Liver (tissue), 9 donors: Measurements from ENCODE around the gene GBE1. TPM values are rescaled to one million over a fixed set of nuclear protein-coding genes. Genes with fewer than 3 reads are reported as not detected.

ENCODE experiments used
- DNase-seq: peaks from one replicate; pipeline ENCODE4 v3.0.0-alpha.2; 2017; ENCODE audit warnings: low spot score
- H3K27ac ChIP-seq, 2 donors: one replicate each; pipeline ENCODE4 v1.7.0; 2013; ENCODE audit warnings: inconsistent platforms in 2 of 2, low read length in 2 of 2, control low read depth in 1 of 2, low read depth in 1 of 2, mild to moderate bottlenecking in 1 of 2
- H3K27me3 ChIP-seq, 4 donors: one replicate each; pipeline versions ENCODE4 v1.6.1 to v1.7.0; 2013; ENCODE audit warnings: low read length in 3 of 4, inconsistent platforms in 1 of 4, mild to moderate bottlenecking in 1 of 4, moderate library complexity in 1 of 4; ENCODE audit not compliant: control insufficient read depth in 4 of 4, insufficient read depth in 4 of 4
- H3K36me3 ChIP-seq, 4 donors: one replicate each; pipeline versions ENCODE4 v1.6.1 to v1.7.0; 2013; ENCODE audit warnings: low read length in 3 of 4, mild to moderate bottlenecking in 3 of 4, low read depth in 1 of 4, moderate library complexity in 1 of 4; ENCODE audit not compliant: control insufficient read depth in 4 of 4, insufficient read depth in 3 of 4
- H3K4me1 ChIP-seq, 4 donors: one replicate each; pipeline versions ENCODE4 v1.6.1 to v1.7.0; 2013; ENCODE audit warnings: low read length in 3 of 4, mild to moderate bottlenecking in 3 of 4, moderate library complexity in 1 of 4; ENCODE audit not compliant: control insufficient read depth in 4 of 4, insufficient read depth in 4 of 4
- H3K4me3 ChIP-seq, 3 donors: one replicate each; pipeline versions ENCODE4 v1.6.1 to v1.7.0; 2013; ENCODE audit warnings: low read length in 3 of 3, control low read depth in 1 of 3, low read depth in 1 of 3, mild to moderate bottlenecking in 1 of 3
- H3K9ac ChIP-seq, 2 donors: one replicate each; pipeline ENCODE4 v1.7.0; 2013; ENCODE audit warnings: low read length in 2 of 2, mild to moderate bottlenecking in 2 of 2, moderate library complexity in 2 of 2, control low read depth in 1 of 2, low read depth in 1 of 2
- H3K9me3 ChIP-seq, 4 donors: one replicate each; pipeline versions ENCODE4 v1.6.1 to v1.7.0; 2013; ENCODE audit warnings: low read length in 3 of 4; ENCODE audit not compliant: control insufficient read depth in 4 of 4
- EGR1 ChIP-seq, 2 donors: IDR thresholded peaks; 2 replicates each; pipeline ENCODE4 v1.6.1; 2016 to 2018; ENCODE audit warnings: antibody characterized with exemption in 2 of 2, low read depth in 2 of 2
- FOXA1 ChIP-seq: IDR thresholded peaks from 2 replicates; pipeline ENCODE4 v1.6.1; 2016; ENCODE audit warnings: antibody characterized with exemption
- FOXA2 ChIP-seq: IDR thresholded peaks from 2 replicates; pipeline ENCODE4 v1.6.1; 2016; ENCODE audit warnings: antibody characterized with exemption
- GABPA ChIP-seq, 2 donors: IDR thresholded peaks in 1 of 2; conservative IDR thresholded peaks in 1 of 2; 2 replicates each; pipeline ENCODE4 v1.6.1; 2016; ENCODE audit warnings: antibody characterized with exemption in 2 of 2, mild to moderate bottlenecking in 1 of 2, moderate library complexity in 1 of 2
- HNF4A ChIP-seq, 2 donors: conservative IDR thresholded peaks; 2 replicates each; pipeline ENCODE4 v1.6.1; 2016; ENCODE audit warnings: antibody characterized with exemption in 2 of 2, mild to moderate bottlenecking in 2 of 2
- HNF4G ChIP-seq: IDR thresholded peaks from 2 replicates; pipeline ENCODE4 v1.6.1; 2016; ENCODE audit warnings: antibody characterized with exemption
- JUND ChIP-seq, 2 donors: IDR thresholded peaks; 2 replicates each; pipeline ENCODE4 v1.6.1; 2016; ENCODE audit warnings: antibody characterized with exemption in 2 of 2
- NR2F2 ChIP-seq: IDR thresholded peaks from 2 replicates; pipeline ENCODE4 v1.6.1; 2016; ENCODE audit warnings: antibody characterized with exemption
- RAD21 ChIP-seq, 2 donors: IDR thresholded peaks; 2 replicates each; pipeline ENCODE4 v1.6.1; 2016; ENCODE audit warnings: antibody characterized with exemption in 2 of 2, mild to moderate bottlenecking in 2 of 2
- REST ChIP-seq: IDR thresholded peaks from 2 replicates; pipeline ENCODE4 v1.6.1; 2016; ENCODE audit warnings: antibody characterized with exemption, mild to moderate bottlenecking
- RXRA ChIP-seq, 2 donors: IDR thresholded peaks; 2 replicates each; pipeline ENCODE4 v1.6.1; 2017 to 2018; ENCODE audit warnings: antibody characterized with exemption in 2 of 2, mild to moderate bottlenecking in 1 of 2
- SP1 ChIP-seq: IDR thresholded peaks from 2 replicates; pipeline ENCODE4 v1.6.1; 2018; ENCODE audit warnings: antibody characterized with exemption, mild to moderate bottlenecking
- TAF1 ChIP-seq: conservative IDR thresholded peaks from 2 replicates; pipeline ENCODE4 v1.6.1; 2016; ENCODE audit warnings: antibody characterized with exemption, mild to moderate bottlenecking
- YY1 ChIP-seq: IDR thresholded peaks from 2 replicates; pipeline ENCODE4 v1.6.1; 2016; ENCODE audit warnings: antibody characterized with exemption, mild to moderate bottlenecking
- WGBS: extraction: QIAGEN DNeasy Blood & Tissue Kit; methylation state at CpG from one replicate; pipeline ENCODE4 v1.1.7; 2013; 5-methylcytosine and 5-hydroxymethylcytosine counted together
- polyA plus RNA-seq, 2 donors: library from polyadenylated mRNA; stranded (reverse) in 1 of 2; unstranded in 1 of 2; fragments of 200-250 nt in 1 of 2; fragments of >200 nt in 1 of 2; fragmentation: Nextera tagmentation in 1 of 2; extraction: Ambion mirVana in 1 of 2; gene quantifications; one replicate each; pipeline versions ENCODE4 v1.2.1 to v1.2.3, GENCODE V29; 2013 to 2015
- total RNA-seq, 2 donors: library from RNA; depleted of rRNA; stranded (reverse); fragments of >200 nt; gene quantifications; one replicate each; pipeline ENCODE4 v1.2.3, GENCODE V29; 2014
- TF ChIP-seq, protein P1 (sequence below): IDR thresholded peaks from 2 replicates; pipeline ENCODE4 v1.6.1; 2016; ENCODE audit warnings: antibody characterized with exemption
- TF ChIP-seq, protein P2 (sequence below): IDR thresholded peaks from 2 replicates; pipeline ENCODE4 v1.6.1; 2016; ENCODE audit warnings: antibody characterized with exemption
- TF ChIP-seq, protein P3 (sequence below): IDR thresholded peaks from 2 replicates; pipeline ENCODE4 v1.6.1; 2016; ENCODE audit warnings: antibody characterized with exemption
- TF ChIP-seq, protein P4 (sequence below): fragments of 150-350 bp; IDR thresholded peaks from 2 replicates; pipeline ENCODE4 v1.5.1; 2017; ENCODE audit warnings: improper control_type of control experiment, low read depth, low read length; ENCODE audit not compliant: missing input control
- donor health status: healthy.
- donor health status: healthy.
- donor health status: healthy.
- donor health status: healthy.
- donor health status: healthy.

Gene GBE1
- total and polyA plus RNA-seq, 4 donors, result 22.5 to 95.6 (median 25.8) TPM

GRCh38 chr3:81442758-81443456 lies 318.5 kb downstream of the GBE1 start:
- no peaks in the 10 kb centered on the region for H3K36me3 ChIP-seq
- no peak overlapping the region for H3K9ac ChIP-seq
- no peaks in the 10 kb centered on the region for H3K27me3 ChIP-seq
- WGBS, result 73% methylated on average over 9 of the region's 9 CpGs
- no peaks in the 10 kb centered on the region for H3K9me3 ChIP-seq
- DNase-seq, result no peak
- no peak overlapping the region for H3K4me3 ChIP-seq
- no peak overlapping the region for H3K27ac ChIP-seq
- no peaks in the 10 kb centered on the region for H3K4me1 ChIP-seq
- TF ChIP-seq HNF4G (no peak), YY1 (no peak), HNF4A (conservative IDR thresholded peaks at IDR 0.05) (no peak), TAF1 (no peak), RXRA (IDR thresholded peaks at IDR 0.05) (no peak), FOXA2 (no peak), JUND (IDR thresholded peaks at IDR 0.05) (no peak), SP1 (no peak), EGR1 (IDR thresholded peaks at IDR 0.05; ENCODE audit: low read depth in 2 of 2) (no peak), GABPA (IDR thresholded peaks at IDR 0.05 in 1 of 2, conservative IDR thresholded peaks at IDR 0.05 in 1 of 2) (no peak), FOXA1 (no peak), REST (no peak), NR2F2 (no peak), RAD21 (IDR thresholded peaks at IDR 0.05) (no peak)
- TF ChIP-seq, protein P1, sequence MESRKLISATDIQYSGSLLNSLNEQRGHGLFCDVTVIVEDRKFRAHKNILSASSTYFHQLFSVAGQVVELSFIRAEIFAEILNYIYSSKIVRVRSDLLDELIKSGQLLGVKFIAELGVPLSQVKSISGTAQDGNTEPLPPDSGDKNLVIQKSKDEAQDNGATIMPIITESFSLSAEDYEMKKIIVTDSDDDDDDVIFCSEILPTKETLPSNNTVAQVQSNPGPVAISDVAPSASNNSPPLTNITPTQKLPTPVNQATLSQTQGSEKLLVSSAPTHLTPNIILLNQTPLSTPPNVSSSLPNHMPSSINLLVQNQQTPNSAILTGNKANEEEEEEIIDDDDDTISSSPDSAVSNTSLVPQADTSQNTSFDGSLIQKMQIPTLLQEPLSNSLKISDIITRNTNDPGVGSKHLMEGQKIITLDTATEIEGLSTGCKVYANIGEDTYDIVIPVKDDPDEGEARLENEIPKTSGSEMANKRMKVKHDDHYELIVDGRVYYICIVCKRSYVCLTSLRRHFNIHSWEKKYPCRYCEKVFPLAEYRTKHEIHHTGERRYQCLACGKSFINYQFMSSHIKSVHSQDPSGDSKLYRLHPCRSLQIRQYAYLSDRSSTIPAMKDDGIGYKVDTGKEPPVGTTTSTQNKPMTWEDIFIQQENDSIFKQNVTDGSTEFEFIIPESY, result no peak
- TF ChIP-seq, protein P2, sequence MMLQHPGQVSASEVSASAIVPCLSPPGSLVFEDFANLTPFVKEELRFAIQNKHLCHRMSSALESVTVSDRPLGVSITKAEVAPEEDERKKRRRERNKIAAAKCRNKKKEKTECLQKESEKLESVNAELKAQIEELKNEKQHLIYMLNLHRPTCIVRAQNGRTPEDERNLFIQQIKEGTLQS, result no peak
- TF ChIP-seq, protein P3, sequence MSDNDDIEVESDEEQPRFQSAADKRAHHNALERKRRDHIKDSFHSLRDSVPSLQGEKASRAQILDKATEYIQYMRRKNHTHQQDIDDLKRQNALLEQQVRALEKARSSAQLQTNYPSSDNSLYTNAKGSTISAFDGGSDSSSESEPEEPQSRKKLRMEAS, result no peak
- TF ChIP-seq, protein P4, sequence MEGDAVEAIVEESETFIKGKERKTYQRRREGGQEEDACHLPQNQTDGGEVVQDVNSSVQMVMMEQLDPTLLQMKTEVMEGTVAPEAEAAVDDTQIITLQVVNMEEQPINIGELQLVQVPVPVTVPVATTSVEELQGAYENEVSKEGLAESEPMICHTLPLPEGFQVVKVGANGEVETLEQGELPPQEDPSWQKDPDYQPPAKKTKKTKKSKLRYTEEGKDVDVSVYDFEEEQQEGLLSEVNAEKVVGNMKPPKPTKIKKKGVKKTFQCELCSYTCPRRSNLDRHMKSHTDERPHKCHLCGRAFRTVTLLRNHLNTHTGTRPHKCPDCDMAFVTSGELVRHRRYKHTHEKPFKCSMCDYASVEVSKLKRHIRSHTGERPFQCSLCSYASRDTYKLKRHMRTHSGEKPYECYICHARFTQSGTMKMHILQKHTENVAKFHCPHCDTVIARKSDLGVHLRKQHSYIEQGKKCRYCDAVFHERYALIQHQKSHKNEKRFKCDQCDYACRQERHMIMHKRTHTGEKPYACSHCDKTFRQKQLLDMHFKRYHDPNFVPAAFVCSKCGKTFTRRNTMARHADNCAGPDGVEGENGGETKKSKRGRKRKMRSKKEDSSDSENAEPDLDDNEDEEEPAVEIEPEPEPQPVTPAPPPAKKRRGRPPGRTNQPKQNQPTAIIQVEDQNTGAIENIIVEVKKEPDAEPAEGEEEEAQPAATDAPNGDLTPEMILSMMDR, result no peak
